ENCODE measurements around the gene GLCCI1. TPM values are rescaled to one million over a fixed set of nuclear protein-coding genes. Genes with fewer than 3 reads are reported as not detected.
"Not testable (repeated sequence)": the region's sequence is repeated elsewhere in the genome, so short reads cannot be mapped to it uniquely, and the experiment has no call there.

GLCCI1 gene
- total and polyA plus RNA-seq, 4 donors, result 25.5 to 45.3 (median 37.9) TPM

DNA sequence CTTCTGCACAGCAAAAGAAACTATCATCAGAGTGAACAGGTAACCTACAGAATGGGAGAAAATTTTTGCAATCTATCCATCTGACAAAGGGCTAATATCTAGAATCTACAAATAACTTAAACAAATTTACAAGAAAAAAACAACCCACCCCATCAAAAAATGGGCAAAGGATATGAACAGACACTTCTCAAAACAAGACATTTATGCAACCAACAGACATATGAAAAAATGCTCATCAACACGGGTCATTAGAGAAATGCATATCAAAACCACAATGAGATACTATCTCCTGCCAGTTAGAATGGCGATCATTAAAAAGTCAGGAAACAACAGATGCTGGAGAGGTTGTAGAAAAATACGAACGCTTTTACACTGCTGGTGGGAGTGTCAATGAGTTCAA is 132.7 kb downstream of the GLCCI1 start:
- H3K4me1 ChIP-seq (ENCODE audit: control insufficient read depth, insufficient read depth, low read length); H3K27me3 ChIP-seq (ENCODE audit: control insufficient read depth, insufficient read depth, low read length); H3K9me3 ChIP-seq (ENCODE audit: control insufficient read depth, insufficient read depth, low read length); H3K4me3 ChIP-seq (ENCODE audit: low read depth, low read length); DNase-seq (ENCODE audit: low read depth in 4 of 6, low spot score in 6 of 6); H3K36me3 ChIP-seq (ENCODE audit: control insufficient read depth, insufficient read depth, low read length); H3K27ac ChIP-seq (ENCODE audit: low read depth, low read length): not testable (repeated sequence)
- WGBS (ENCODE audit: insufficient coverage), result no CpG with 5 or more reads among the region's 4 CpGs

DNA sequence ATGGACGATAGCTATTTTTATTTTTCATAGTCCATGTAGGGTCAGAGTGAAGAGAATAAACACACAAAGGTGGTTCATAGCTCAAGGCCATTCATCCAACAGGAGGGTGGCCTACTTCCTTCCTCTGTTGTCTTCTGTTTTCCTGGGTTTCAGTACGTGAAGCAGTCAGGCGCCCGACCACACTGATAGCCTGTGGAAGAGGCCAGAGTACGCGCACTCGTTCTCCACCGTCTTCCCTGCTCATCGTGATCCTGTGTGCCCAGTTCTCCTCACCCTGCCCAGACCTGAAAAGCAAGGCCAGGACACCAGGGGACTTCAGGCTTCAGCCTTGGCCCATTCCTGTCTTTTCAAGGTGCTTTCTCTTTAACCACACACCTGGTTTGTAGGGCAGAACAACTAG is 134.7 kb downstream of the GLCCI1 start:
- Histone ChIP-seq H3K27me3 (ENCODE audit: control insufficient read depth, insufficient read depth, low read length) (no peaks in the 10 kb centered on the region), H3K4me1 (ENCODE audit: control insufficient read depth, insufficient read depth, low read length) (no peaks in the 10 kb centered on the region), H3K9me3 (ENCODE audit: control insufficient read depth, insufficient read depth, low read length) (peaks cover 2% of the 10 kb centered on the region), H3K4me3 (ENCODE audit: low read depth, low read length) (no peak overlapping the region), H3K36me3 (ENCODE audit: control insufficient read depth, insufficient read depth, low read length) (no peaks in the 10 kb centered on the region), H3K27ac (ENCODE audit: low read depth, low read length) (no peak overlapping the region)
- WGBS (ENCODE audit: insufficient coverage), result 79% methylated on average over 8 of the region's 9 CpGs
- DNase-seq (ENCODE audit: low read depth in 4 of 6, low spot score in 6 of 6), result no peak

DNA sequence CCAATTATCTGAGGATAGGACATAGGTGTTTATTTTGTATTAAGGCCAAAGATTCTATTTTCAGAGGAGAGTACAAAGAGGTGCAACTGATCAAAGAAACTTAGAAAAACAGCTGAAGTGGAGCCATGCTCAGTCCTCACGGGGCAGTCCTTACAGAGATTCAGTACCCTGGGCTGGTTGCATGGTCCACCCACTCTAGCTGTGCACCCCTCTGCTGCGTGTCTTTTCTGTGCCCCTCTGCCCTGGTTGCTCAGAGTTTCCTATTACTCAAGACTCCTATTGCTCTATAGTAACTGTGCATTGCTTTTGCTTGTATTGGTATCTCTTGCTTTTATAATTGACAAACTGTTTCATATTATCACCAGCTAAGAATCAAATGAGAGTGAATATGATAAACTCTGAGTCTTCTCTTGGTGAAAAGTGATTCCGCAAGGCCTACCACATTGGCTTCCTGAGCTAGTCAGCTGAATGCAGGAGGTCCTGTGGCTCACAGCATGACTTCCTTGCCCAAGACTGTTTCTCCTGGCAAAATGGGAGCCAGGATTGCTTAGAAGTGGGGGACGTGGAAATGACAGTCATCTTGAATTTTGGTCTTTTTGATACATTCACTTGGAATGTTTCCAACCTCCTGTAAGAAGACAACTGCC is 137.0 kb downstream of the GLCCI1 start:
- H3K27me3 ChIP-seq (ENCODE audit: control insufficient read depth, insufficient read depth, low read length), result no peaks in the 10 kb centered on the region
- H3K4me1 ChIP-seq (ENCODE audit: control insufficient read depth, insufficient read depth, low read length), result no peaks in the 10 kb centered on the region
- no peak overlapping the region for H3K27ac ChIP-seq (ENCODE audit: low read depth, low read length)
- no peak overlapping the region for H3K4me3 ChIP-seq (ENCODE audit: low read depth, low read length)
- WGBS (ENCODE audit: insufficient coverage), result 50% methylated on average over 2 of the region's 4 CpGs
- no peaks in the 10 kb centered on the region for H3K36me3 ChIP-seq (ENCODE audit: control insufficient read depth, insufficient read depth, low read length)
- peaks cover 2% of the 10 kb centered on the region for H3K9me3 ChIP-seq (ENCODE audit: control insufficient read depth, insufficient read depth, low read length)
- DNase-seq (ENCODE audit: low read depth in 4 of 6, low spot score in 6 of 6), result no peak

DNA sequence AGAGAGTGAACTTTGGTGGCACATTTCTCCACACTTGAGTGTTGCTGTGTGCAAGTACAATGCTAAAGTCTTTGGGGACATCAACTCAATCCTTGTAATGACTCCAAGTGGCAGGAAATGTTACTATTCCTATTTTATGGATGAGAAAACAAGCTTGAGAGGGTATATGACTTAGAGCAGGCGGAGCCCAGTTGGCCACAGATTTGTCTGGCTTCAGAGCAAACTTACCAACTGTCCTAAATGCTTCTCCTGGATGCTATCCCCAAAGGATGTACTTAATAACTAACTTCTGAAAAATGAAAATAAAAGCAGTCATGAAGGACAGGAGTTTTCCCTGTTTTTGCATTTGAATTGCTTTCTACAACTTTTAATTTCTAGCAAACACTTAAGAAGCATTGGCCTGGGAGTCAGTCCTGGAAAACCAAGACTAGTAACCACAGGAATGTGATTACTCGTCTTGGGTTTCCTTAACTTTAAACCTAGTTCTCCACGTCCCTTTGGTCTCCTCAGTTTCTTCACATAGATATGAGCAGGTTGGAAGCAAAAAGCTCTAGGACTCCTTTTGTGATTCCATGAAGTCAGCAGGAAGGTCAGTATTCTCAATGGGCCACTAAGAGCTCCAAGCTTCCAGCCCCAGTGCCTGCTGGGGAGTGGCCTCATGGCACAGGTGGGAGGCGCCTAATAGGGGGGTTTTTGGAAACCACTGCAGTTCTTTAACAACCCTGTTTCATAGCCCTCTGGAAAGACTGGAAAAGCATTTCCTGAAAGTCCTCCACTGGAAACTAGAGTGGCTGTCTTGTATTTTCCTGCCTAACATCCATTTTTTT is 140.8 kb downstream of the GLCCI1 start:
- Histone ChIP-seq H3K4me3 (ENCODE audit: low read depth, low read length) (no peak overlapping the region), H3K27me3 (ENCODE audit: control insufficient read depth, insufficient read depth, low read length) (no peaks in the 10 kb centered on the region), H3K27ac (ENCODE audit: low read depth, low read length) (no peak overlapping the region), H3K4me1 (ENCODE audit: control insufficient read depth, insufficient read depth, low read length) (no peaks in the 10 kb centered on the region), H3K36me3 (ENCODE audit: control insufficient read depth, insufficient read depth, low read length) (no peaks in the 10 kb centered on the region), H3K9me3 (ENCODE audit: control insufficient read depth, insufficient read depth, low read length) (no peaks in the 10 kb centered on the region)
- WGBS (ENCODE audit: insufficient coverage), result no CpG with 5 or more reads among the region's 4 CpGs
- DNase-seq (ENCODE audit: low read depth in 4 of 6, low spot score in 6 of 6), result no peak

DNA sequence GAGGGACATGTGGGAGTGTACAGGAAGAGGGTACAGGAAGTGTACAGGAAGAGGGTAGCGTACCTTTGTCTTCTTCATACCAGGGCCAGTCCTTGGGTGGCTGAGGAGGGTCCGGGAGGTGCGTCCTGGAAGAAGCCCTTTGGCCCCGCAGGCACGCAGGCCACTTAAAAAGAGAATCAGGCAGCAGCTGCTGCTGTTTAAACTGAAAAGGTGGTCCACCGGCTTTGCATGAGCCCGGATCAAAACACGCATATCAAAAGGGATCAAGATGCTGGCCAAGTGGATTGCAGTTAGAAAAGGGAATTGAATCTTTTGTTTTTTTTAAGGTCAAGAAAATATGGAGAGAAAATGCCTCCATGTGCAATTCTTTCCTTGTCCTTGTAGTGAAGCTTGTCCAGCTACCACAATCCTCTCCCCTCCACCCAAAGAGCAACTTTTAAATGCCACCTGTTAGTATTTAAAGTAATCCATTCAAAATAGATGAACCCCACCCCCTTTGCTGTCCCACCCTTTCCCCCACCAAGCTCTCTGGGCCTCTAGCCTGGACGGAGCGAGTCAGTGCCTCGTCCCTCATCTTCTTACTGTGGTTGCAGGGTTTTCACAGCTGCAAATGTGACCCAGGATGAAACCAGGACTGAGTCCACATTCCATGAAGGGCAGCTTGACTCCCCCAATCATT is 142.8 kb downstream of the GLCCI1 start:
- 52% methylated on average over 10 of the region's 11 CpGs for WGBS (ENCODE audit: insufficient coverage)
- no peak overlapping the region for H3K4me3 ChIP-seq (ENCODE audit: low read depth, low read length)
- H3K27me3 ChIP-seq (ENCODE audit: control insufficient read depth, insufficient read depth, low read length), result no peaks in the 10 kb centered on the region
- no peaks in the 10 kb centered on the region for H3K36me3 ChIP-seq (ENCODE audit: control insufficient read depth, insufficient read depth, low read length)
- no peak for DNase-seq (ENCODE audit: low read depth in 4 of 6, low spot score in 6 of 6)
- no peaks in the 10 kb centered on the region for H3K4me1 ChIP-seq (ENCODE audit: control insufficient read depth, insufficient read depth, low read length)
- H3K9me3 ChIP-seq (ENCODE audit: control insufficient read depth, insufficient read depth, low read length), result no peaks in the 10 kb centered on the region
- no peak overlapping the region for H3K27ac ChIP-seq (ENCODE audit: low read depth, low read length)

DNA sequence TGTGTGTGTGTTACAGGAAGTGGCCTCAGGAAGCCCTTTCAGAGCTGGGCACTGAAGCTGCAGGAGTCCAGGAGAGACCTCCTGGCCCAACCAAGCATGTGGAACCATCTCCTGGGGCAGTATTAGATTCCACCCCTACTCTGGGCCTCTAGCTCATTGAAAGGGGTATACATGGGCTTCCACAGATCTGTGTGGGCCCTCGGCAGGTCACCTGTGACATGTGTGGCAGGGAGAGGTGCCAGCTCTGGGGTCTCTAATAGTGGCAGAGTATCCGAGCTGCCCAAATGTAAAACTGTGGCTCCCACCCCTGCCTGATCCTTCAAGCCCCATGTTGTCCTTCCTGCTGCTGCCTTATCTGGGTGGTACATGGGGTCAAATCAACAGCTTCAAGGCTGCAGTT is 144.1 kb downstream of the GLCCI1 start:
- 100% methylated on average over 1 of the region's 2 CpGs for WGBS (ENCODE audit: insufficient coverage)
- Histone ChIP-seq H3K27me3 (ENCODE audit: control insufficient read depth, insufficient read depth, low read length) (no peaks in the 10 kb centered on the region), H3K27ac (ENCODE audit: low read depth, low read length) (no peak overlapping the region), H3K9me3 (ENCODE audit: control insufficient read depth, insufficient read depth, low read length) (no peaks in the 10 kb centered on the region), H3K36me3 (ENCODE audit: control insufficient read depth, insufficient read depth, low read length) (no peaks in the 10 kb centered on the region), H3K4me3 (ENCODE audit: low read depth, low read length) (no peak overlapping the region), H3K4me1 (ENCODE audit: control insufficient read depth, insufficient read depth, low read length) (no peaks in the 10 kb centered on the region)
- DNase-seq (ENCODE audit: low read depth in 4 of 6, low spot score in 6 of 6), result no peak

DNA sequence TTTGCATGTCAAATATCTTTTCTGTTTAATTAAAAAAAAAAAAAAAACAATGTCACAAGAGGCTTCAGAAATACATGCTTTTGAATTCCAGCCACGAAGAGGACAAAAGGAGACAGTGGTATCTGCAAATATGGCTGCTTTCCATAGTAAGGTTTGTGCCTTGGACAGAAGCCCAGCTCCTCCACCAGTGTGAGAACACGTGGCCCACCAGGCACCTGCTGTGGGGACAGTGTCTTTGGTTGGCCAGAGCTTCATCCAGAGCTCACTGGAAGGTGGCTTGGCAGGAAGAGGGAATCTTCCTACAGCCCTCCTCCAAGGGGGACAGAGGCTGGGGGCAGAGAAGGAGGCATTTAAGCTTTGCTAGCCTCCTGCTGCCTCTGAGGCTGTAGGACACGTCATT is 144.6 kb downstream of the GLCCI1 start:
- Histone ChIP-seq H3K4me3 (ENCODE audit: low read depth, low read length) (no peak overlapping the region), H3K27ac (ENCODE audit: low read depth, low read length) (no peak overlapping the region), H3K36me3 (ENCODE audit: control insufficient read depth, insufficient read depth, low read length) (no peaks in the 10 kb centered on the region), H3K9me3 (ENCODE audit: control insufficient read depth, insufficient read depth, low read length) (no peaks in the 10 kb centered on the region), H3K27me3 (ENCODE audit: control insufficient read depth, insufficient read depth, low read length) (no peaks in the 10 kb centered on the region), H3K4me1 (ENCODE audit: control insufficient read depth, insufficient read depth, low read length) (no peaks in the 10 kb centered on the region)
- DNase-seq (ENCODE audit: low read depth in 4 of 6, low spot score in 6 of 6), result no peak
- 100% methylated on average over 1 of the region's 3 CpGs for WGBS (ENCODE audit: insufficient coverage)

DNA sequence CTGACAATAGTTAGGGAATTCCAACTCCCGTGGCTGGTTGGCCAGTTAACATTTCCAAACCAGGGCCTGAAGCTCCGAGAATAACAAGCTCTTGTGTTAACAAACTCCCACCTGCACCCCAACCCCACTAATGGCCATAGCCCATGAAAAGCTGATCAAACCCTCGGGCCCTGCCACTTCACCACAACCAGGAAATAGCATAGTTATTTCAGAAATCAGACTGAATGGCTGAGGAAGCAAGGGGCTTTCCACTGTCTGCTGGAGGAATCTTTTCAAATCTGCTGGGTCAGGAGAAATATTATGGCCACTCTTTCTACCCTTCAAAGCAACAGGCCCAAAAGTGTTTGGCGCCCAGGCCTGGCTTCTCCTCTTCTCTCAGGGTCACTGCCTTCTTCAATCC is 145.6 kb downstream of the GLCCI1 start:
- no peak overlapping the region for H3K4me3 ChIP-seq (ENCODE audit: low read depth, low read length)
- no peaks in the 10 kb centered on the region for H3K9me3 ChIP-seq (ENCODE audit: control insufficient read depth, insufficient read depth, low read length)
- 89% methylated on average over 3 of the region's 4 CpGs for WGBS (ENCODE audit: insufficient coverage)
- H3K4me1 ChIP-seq (ENCODE audit: control insufficient read depth, insufficient read depth, low read length), result no peaks in the 10 kb centered on the region
- H3K36me3 ChIP-seq (ENCODE audit: control insufficient read depth, insufficient read depth, low read length), result no peaks in the 10 kb centered on the region
- H3K27ac ChIP-seq (ENCODE audit: low read depth, low read length), result no peak overlapping the region
- no peak for DNase-seq (ENCODE audit: low read depth in 4 of 6, low spot score in 6 of 6)
- no peaks in the 10 kb centered on the region for H3K27me3 ChIP-seq (ENCODE audit: control insufficient read depth, insufficient read depth, low read length)

DNA sequence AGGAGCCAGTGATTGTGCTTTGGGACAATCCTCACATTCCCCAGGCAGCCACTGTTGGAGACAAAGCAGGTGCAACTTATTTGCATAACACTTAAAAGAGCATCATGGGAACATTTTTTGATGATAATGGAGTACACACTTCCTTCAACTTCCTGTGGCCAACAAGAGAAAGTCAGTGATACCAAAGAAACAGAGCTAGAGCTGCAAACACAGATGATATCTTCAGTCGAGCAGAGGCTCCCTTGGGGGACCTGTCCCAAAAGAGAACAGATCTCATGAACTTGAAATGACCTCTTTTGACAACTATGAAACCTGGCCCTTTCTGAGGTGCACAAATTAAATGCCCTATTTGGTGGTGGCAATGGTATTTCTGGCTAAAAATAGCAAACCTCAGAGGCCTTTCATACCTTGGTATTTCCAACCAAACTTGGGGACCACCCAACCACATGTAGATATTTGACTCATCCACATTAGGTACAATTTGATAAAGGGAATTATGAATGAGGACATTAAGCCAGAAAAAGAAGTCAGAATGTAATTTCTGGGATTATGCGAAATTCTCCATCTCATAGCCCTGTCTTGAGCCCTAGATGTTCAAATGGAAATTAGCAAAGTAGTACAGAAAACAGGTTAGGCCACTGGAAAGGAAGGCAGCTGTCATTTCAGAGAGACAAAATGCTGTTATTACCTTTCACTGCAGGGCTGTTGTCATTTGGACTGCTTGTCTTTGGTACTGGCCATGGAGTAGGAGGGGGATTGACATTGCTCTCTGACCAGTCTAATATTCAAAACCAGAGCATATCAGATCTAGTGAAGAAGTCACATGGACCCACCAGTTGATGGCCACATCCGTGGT is 147.2 kb downstream of the GLCCI1 start:
- Histone ChIP-seq H3K9me3 (ENCODE audit: control insufficient read depth, insufficient read depth, low read length) (no peaks in the 10 kb centered on the region), H3K36me3 (ENCODE audit: control insufficient read depth, insufficient read depth, low read length) (peaks cover 2% of the 10 kb centered on the region), H3K27ac (ENCODE audit: low read depth, low read length) (no peak overlapping the region), H3K4me1 (ENCODE audit: control insufficient read depth, insufficient read depth, low read length) (no peaks in the 10 kb centered on the region), H3K4me3 (ENCODE audit: low read depth, low read length) (no peak overlapping the region), H3K27me3 (ENCODE audit: control insufficient read depth, insufficient read depth, low read length) (no peaks in the 10 kb centered on the region)
- DNase-seq (ENCODE audit: low read depth in 4 of 6, low spot score in 6 of 6), result no peak
- WGBS (ENCODE audit: insufficient coverage), result 89% methylated on average over 2 of the region's 3 CpGs

Data from spinal cord (tissue), 10 donors.